GM12872 (cell line): Measurements from ENCODE around the gene FAM120B.

ENCODE experiments used
- CTCF ChIP-seq: IDR thresholded peaks from 3 replicates; pipeline ENCODE4 v1.5.1; 2011; ENCODE audit warnings: low read depth, mild to moderate bottlenecking, low read length, moderate library complexity; ENCODE audit not compliant: insufficient read depth

The FAM120B gene

GRCh38 chr6:170285482-170285881, 21.1 kb upstream of the FAM120B start:
- no peak for TF ChIP-seq CTCF

GRCh38 chr6:170286246-170286933, 20.2 kb upstream of the FAM120B start:
- no peak for TF ChIP-seq CTCF

DNA sequence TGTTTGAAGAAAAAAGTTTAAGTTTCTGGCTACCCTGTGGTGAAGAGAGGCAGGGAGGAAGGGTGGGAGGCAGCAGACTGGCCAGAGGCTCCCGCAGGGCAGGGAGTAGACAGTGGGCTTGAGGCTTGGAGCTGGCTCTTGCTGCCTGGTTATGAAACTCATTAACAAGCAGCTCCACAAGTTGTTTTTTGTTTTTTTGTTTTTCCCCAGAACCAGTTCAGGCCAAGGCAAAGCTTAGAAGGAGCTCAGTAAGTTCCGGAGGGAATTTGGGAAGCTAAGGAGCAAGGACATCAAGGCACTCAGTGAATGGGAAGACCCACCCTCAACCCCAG, 19.7 kb upstream of the FAM120B start:
- no peak for TF ChIP-seq CTCF

- no peak for TF ChIP-seq CTCF
Observed at GRCh38 chr6:170287371-170287876, 19.1 kb upstream of the FAM120B start.

DNA sequence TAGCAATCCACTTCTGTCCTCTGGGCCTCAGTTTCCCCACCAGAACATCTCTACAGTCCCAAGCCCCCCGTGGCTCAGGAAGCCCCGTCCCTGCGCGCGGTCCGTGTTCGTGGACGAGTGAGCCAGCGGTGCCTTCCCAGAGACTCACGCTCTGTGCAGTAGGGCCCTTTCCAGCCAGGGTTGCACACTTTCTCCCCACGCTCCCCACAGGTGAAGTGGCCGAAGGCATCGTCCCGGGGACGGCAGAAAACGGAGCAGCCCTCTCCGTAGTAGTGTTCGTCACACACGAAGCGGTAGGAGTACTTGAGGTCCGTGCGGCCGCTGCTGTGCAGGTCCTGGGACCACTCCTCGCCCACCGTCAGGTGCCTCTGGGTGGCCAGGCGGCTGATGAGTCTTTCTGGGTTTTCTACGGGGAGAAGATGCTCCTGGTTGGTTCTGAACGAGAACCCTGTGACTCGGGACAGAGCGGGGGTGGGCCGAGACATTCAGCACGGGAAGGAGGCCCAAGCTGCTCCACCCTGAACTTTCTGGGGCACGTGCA, 18.4 kb upstream of the FAM120B start:
- TF ChIP-seq CTCF: no peak

GRCh38 chr6:170288852-170289179, 17.7 kb upstream of the FAM120B start:
- no peak for TF ChIP-seq CTCF

DNA sequence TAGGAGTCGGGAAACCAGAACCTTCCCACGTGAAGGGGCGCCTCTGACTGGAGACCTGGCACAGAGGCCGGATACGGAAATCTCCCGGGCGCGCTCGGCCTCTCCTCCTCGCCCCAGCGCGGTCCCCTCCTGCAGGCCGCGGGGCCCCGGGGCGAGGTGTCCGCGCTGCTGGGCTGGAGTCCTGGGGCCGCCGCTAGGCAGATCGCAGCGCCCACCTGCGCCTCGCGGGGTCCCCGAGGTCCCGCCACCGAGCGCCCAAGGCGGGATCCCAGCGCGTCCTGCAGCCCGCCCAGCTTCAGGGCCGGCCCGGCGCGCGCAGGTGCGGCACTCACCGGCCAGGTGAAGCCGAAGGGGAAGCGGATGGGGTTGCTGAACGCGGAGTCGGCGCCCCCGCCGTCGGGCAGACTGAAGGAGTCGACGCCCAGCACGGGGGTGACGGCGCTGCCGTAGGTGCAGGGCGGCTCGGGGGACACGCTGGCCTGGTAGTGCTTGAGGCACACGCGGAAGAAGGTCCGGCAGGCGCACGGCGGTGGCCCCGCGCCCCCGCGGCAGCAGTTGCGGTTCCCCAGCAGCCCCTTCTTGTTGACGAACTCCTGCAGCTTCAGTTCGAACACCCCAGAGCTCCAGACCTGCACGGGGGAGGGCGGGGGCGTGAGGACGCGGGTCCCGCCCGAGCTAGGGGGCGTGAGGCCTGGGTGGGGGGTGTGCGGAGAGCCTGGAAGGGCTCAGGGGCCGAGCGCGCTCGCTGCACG, 17.2 kb upstream of the FAM120B start:
- TF ChIP-seq CTCF: no peak
